ENCODE data around the gene TEX22.

GRCh38 chr14:105386581-105387529 lies 11.5 kb upstream of the TEX22 start:
- TF ChIP-seq CTCF (IDR thresholded peaks at IDR 0.05) (no peak), POLR2A (IDR thresholded peaks at IDR 0.05) (no peak)
